ENCODE data around the gene UFD1. TPM values are rescaled to one million over a fixed set of nuclear protein-coding genes. Genes with fewer than 3 reads are reported as not detected.
A peak's percentile ranks its signal among the peaks of the same experiment; 100 is the strongest.

The UFD1 gene
- polyA plus RNA-seq, 1 of the 3 experiments (the other 2 are of a cell fraction), result 111 TPM

GRCh38 chr22:19407649-19408606 is 71.1 kb downstream of the UFD1 start:
- peak; percentile 76 for DNase-seq
- Histone ChIP-seq H3K9me3 (no peaks in the 10 kb centered on the region), H3K4me3 (ENCODE audit: low read depth in 2 of 2, low read length in 1 of 2) (no peak overlapping the region), H3K27ac (ENCODE audit: low read depth in 2 of 2, low read length in 1 of 2) (peak overlapping the region in 1 of 2 experiments; percentile 95; a peak in 2 of 4 replicates), H3K4me1 (ENCODE audit: control insufficient read depth in 1 of 2, insufficient read depth in 2 of 2, low read depth in 1 of 2, low read length in 1 of 2) (peaks cover 0 to 37% of the 10 kb centered on the region in 2 experiments; a peak in 2 of 4 replicates), H2AFZ (ENCODE audit: low read depth) (no peak overlapping the region), H3K36me3 (replicated peaks in 1 of 2; ENCODE audit: control insufficient read depth in 1 of 2, insufficient read depth in 2 of 2, low read length in 1 of 2) (peaks cover 35 to 49% of the 10 kb centered on the region in 2 experiments), H3K9me2 (no peaks in the 10 kb centered on the region), H3K27me3 (ENCODE audit: insufficient read depth) (no peaks in the 10 kb centered on the region), H3K9ac (no peak overlapping the region), H3K79me2 (ENCODE audit: insufficient read depth) (peaks cover 29% of the 10 kb centered on the region), H3K4me2 (no peak overlapping the region), H3F3A (replicated peaks; ENCODE audit: insufficient read depth) (peaks cover 4% of the 10 kb centered on the region), H4K20me1 (ENCODE audit: insufficient read depth) (0 out of 2 replicates have a peak, but pooled peaks cover 5% of the 10 kb centered on the region)
- 57% methylated on average over 13 of the region's 16 CpGs for WGBS (ENCODE audit: low lambda C conversion rate)
- TF ChIP-seq GATA2 (CRISPR knock-in tag; IDR thresholded peaks at IDR 0.05) (peak; percentile 83), CHD2 (IDR thresholded peaks at IDR 0.05; ENCODE audit: low read length, partially characterized antibody) (peak; percentile 43), RCOR1 (IDR thresholded peaks at IDR 0.05; ENCODE audit: low read length) (peak; percentile 47), JUND (IDR thresholded peaks at IDR 0.05) (no peak), EP300 (IDR thresholded peaks at IDR 0.05; ENCODE audit: borderline replicate concordance in 1 of 2, low read depth in 1 of 2, low read length in 1 of 2) (peak in 1 of 2 experiments; percentile 70; a peak in 1 of 4 replicates), EZH2phosphoT487 (IDR thresholded peaks at IDR 0.05; ENCODE audit: borderline replicate concordance, low read depth) (no peak), RAD21 (IDR thresholded peaks at IDR 0.05; ENCODE audit: low read length) (0 out of 2 replicates have a peak, but pooled peaks have one; percentile 1), NFIC (IDR thresholded peaks at IDR 0.05; ENCODE audit: borderline replicate concordance) (peak; percentile 57), FOXM1 (IDR thresholded peaks at IDR 0.05; ENCODE audit: low read depth) (no peak), TCF12 (IDR thresholded peaks at IDR 0.05) (peak; percentile 79)
- POLR2A ChIA-PET, result interaction anchor here (1.2 kb wide), 1 partner anchor 72 kb away, joined by 4 read pairs; the partner anchor contains the start of gene CDC45
- CTCF ChIA-PET, result interaction anchor here (1.1 to 2.0 kb wide), 2 partner anchors 13 to 229 kb away, joined by 3 to 7 read pairs; partner anchors contain the start of gene SLC25A1

GRCh38 chr22:19406846-19407245 is 72.1 kb downstream of the UFD1 start:
- POLR2A ChIA-PET, result no interaction called here
- no peaks in the 10 kb centered on the region for H3K9me3 ChIP-seq
- H3K36me3 ChIP-seq (replicated peaks in 1 of 2; ENCODE audit: control insufficient read depth in 1 of 2, insufficient read depth in 2 of 2, low read length in 1 of 2), result peaks cover 35 to 49% of the 10 kb centered on the region in 2 experiments
- no peaks in the 10 kb centered on the region for H4K20me1 ChIP-seq (ENCODE audit: insufficient read depth)
- peaks cover 0 to 34% of the 10 kb centered on the region in 2 experiments; a peak in 2 of 4 replicates for H3K4me1 ChIP-seq (ENCODE audit: control insufficient read depth in 1 of 2, insufficient read depth in 2 of 2, low read depth in 1 of 2, low read length in 1 of 2)
- 93% methylated on average over 4 of the region's 4 CpGs for WGBS (ENCODE audit: low lambda C conversion rate)
- no peak overlapping the region for H2AFZ ChIP-seq (ENCODE audit: low read depth)
- peaks cover 18% of the 10 kb centered on the region; the same call in 1 of the 2 replicates for H3K79me2 ChIP-seq (ENCODE audit: insufficient read depth)
- H3K27ac ChIP-seq (ENCODE audit: low read depth in 2 of 2, low read length in 1 of 2), result peak overlapping the region in 1 of 2 experiments; percentile 95; a peak in 2 of 4 replicates
- H3K27me3 ChIP-seq (ENCODE audit: insufficient read depth), result no peaks in the 10 kb centered on the region
- CTCF ChIA-PET, result interaction anchor here (1.1 to 2.0 kb wide), 4 partner anchors 12 to 228 kb away, joined by 3 to 10 read pairs (median 5); partner anchors contain the start of gene SLC25A1
- no peak for DNase-seq
- no peaks in the 10 kb centered on the region for H3K9me2 ChIP-seq
- no peak overlapping the region for H3K4me3 ChIP-seq (ENCODE audit: low read depth in 2 of 2, low read length in 1 of 2)
- no peak overlapping the region for H3K9ac ChIP-seq
- no peak overlapping the region for H3K4me2 ChIP-seq
- H3F3A ChIP-seq (replicated peaks; ENCODE audit: insufficient read depth), result peaks cover 4% of the 10 kb centered on the region
- TF ChIP-seq EP300 (IDR thresholded peaks at IDR 0.05; ENCODE audit: borderline replicate concordance in 1 of 2, low read depth in 1 of 2, low read length in 1 of 2), result no peak
- TF ChIP-seq ELF1 (IDR thresholded peaks at IDR 0.05), result no peak
- TF ChIP-seq IRF3 (IDR thresholded peaks at IDR 0.05; ENCODE audit: low read depth, low read length), result no peak
- TF ChIP-seq SMC3 (IDR thresholded peaks at IDR 0.05; ENCODE audit: low read depth, low read length), result no peak
- TF ChIP-seq GABPA (IDR thresholded peaks at IDR 0.05; ENCODE audit: low read depth), result no peak
- no peak for TF ChIP-seq FOXM1 (IDR thresholded peaks at IDR 0.05; ENCODE audit: low read depth)
- TF ChIP-seq FOSL2 (IDR thresholded peaks at IDR 0.05; ENCODE audit: borderline replicate concordance, low read depth), result no peak
- TF ChIP-seq RCOR1 (IDR thresholded peaks at IDR 0.05; ENCODE audit: low read length), result no peak
- TF ChIP-seq MAX (IDR thresholded peaks at IDR 0.05; ENCODE audit: low read depth), result no peak
- TF ChIP-seq JUND (IDR thresholded peaks at IDR 0.05), result no peak
- TF ChIP-seq RXRA (IDR thresholded peaks at IDR 0.05; ENCODE audit: borderline replicate concordance, low read depth), result no peak
- no peak for TF ChIP-seq GATA2 (CRISPR knock-in tag; IDR thresholded peaks at IDR 0.05)
- no peak for TF ChIP-seq EZH2phosphoT487 (IDR thresholded peaks at IDR 0.05; ENCODE audit: borderline replicate concordance, low read depth)
- TF ChIP-seq CTCF (IDR thresholded peaks at IDR 0.05), result no peak
- TF ChIP-seq POLR2AphosphoS5 (IDR thresholded peaks at IDR 0.05; ENCODE audit: low read depth, low read length), result no peak
- no peak for TF ChIP-seq MEF2A (IDR thresholded peaks at IDR 0.05; ENCODE audit: borderline replicate concordance, low read depth)
- TF ChIP-seq USF1 (IDR thresholded peaks at IDR 0.05; ENCODE audit: borderline replicate concordance, low read depth), result no peak
- TF ChIP-seq MXI1 (IDR thresholded peaks at IDR 0.05; ENCODE audit: low read depth, low read length), result no peak
- no peak for TF ChIP-seq RAD21 (IDR thresholded peaks at IDR 0.05; ENCODE audit: low read length)

Data from SK-N-SH (cell line).